GM15510 (cell line): ENCODE data around the gene RBM4B.
A peak's percentile ranks its signal among the peaks of the same experiment; 100 is the strongest.

Experiments used
- POLR2A ChIP-seq: IDR thresholded peaks from 3 replicates; pipeline ENCODE4 v1.6.1; 2011; ENCODE audit warnings: borderline replicate concordance; ENCODE audit not compliant: insufficient read length; ENCODE audit errors: extremely low read depth

RBM4B gene

GRCh38 chr11:66677599-66678375, at the start of gene RBM4B:
TSS of gene RBM4B (minus strand) at chr11:66677887. CDS start at chr11:66677079, 808 bp downstream.
- TF ChIP-seq POLR2A: peak; percentile 72

GRCh38 chr11:66725647-66726046, 48.0 kb upstream of the RBM4B start:
- no peak for TF ChIP-seq POLR2A

- TF ChIP-seq POLR2A: no peak
These were observed 47.4 kb upstream of the RBM4B start for GRCh38 chr11:66725114-66725513.

- TF ChIP-seq POLR2A: no peak
These were observed 46.0 kb upstream of the RBM4B start for GRCh38 chr11:66723693-66724092.

GRCh38 chr11:66722745-66723651, 45.3 kb upstream of the RBM4B start:
- no peak for TF ChIP-seq POLR2A

GRCh38 chr11:66721939-66722338, 44.3 kb upstream of the RBM4B start:
- TF ChIP-seq POLR2A: no peak

GRCh38 chr11:66720899-66721470, 43.3 kb upstream of the RBM4B start:
- no peak for TF ChIP-seq POLR2A

GRCh38 chr11:66720223-66720898, 42.7 kb upstream of the RBM4B start:
- TF ChIP-seq POLR2A: no peak

GRCh38 chr11:66719111-66719872, 41.6 kb upstream of the RBM4B start:
- no peak for TF ChIP-seq POLR2A

GRCh38 chr11:66718320-66718971, 40.8 kb upstream of the RBM4B start:
- no peak for TF ChIP-seq POLR2A

- TF ChIP-seq POLR2A: no peak
These were observed 40.2 kb upstream of the RBM4B start for GRCh38 chr11:66717925-66718319.

- TF ChIP-seq POLR2A: no peak
These were observed 39.3 kb upstream of the RBM4B start for GRCh38 chr11:66716996-66717395.

- no peak for TF ChIP-seq POLR2A
These were observed 37.8 kb upstream of the RBM4B start for GRCh38 chr11:66715346-66716085.
